Memory B cell (primary cell): ENCODE results near the gene FGF14.
"Not testable (repeated sequence)": the region's sequence is repeated elsewhere in the genome, so short reads cannot be mapped to it uniquely, and the experiment has no call there.

Source experiments
- ATAC-seq: fragments of 150-1000 bp; cut with Tn5 transposase; 2 replicates; pipeline ENCODE4 v1.10.0; 2021; ENCODE audit warnings: low read depth, mild to moderate bottlenecking, moderate library complexity
- DNase-seq, 2 donors: peaks; one replicate each; pipeline ENCODE4 v3.0.0; 2022; ENCODE audit warnings: low spot score in 2 of 2
- H3K27ac Mint-ChIP-seq: one replicate; pipeline ENCODE4 v1.8.0; 2022; ENCODE audit warnings: mild to moderate bottlenecking, moderate library complexity, mixed read lengths
- H3K27me3 Mint-ChIP-seq: one replicate; pipeline ENCODE4 v1.8.0; 2022; ENCODE audit warnings: mixed read lengths
- H3K36me3 Mint-ChIP-seq: one replicate; pipeline ENCODE4 v1.8.0; 2022; ENCODE audit warnings: mild to moderate bottlenecking, mixed read lengths
- H3K4me1 Mint-ChIP-seq: one replicate; pipeline ENCODE4 v1.8.0; 2022; ENCODE audit warnings: mixed read lengths
- H3K4me3 Mint-ChIP-seq: one replicate; pipeline ENCODE4 v1.8.0; 2022; ENCODE audit warnings: mild to moderate bottlenecking, moderate library complexity, mixed read lengths
- H3K9me3 Mint-ChIP-seq: one replicate; pipeline ENCODE4 v1.8.0; 2022; ENCODE audit warnings: mixed read lengths

The FGF14 gene

DNA sequence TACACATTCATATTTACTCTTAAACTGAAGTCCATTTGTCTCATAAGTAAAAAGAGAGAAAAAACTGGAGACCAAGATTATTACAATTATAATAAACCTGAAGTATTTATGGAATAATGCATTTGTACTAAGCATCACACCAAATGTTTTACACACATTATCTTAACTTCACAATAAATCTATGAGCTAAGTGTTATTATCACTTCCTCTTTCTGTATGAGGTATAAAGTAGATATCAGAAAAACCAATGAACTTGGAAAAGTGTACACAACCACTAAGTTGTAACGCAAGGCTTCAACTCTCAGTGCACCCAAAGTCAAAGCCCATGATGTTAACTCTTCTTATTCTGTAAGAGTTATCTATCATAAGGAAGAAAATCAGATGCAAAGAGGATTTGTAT is 274.7 kb downstream of the FGF14 start:
- no peak overlapping the region for H3K27ac Mint-ChIP-seq
- no peaks in the 10 kb centered on the region for H3K36me3 Mint-ChIP-seq
- no peaks in the 10 kb centered on the region for H3K4me1 Mint-ChIP-seq
- ATAC-seq, result no peak
- H3K4me3 Mint-ChIP-seq, result no peak overlapping the region
- H3K9me3 Mint-ChIP-seq, result peaks cover 2% of the 10 kb centered on the region
- H3K27me3 Mint-ChIP-seq, result no peaks in the 10 kb centered on the region
- no peak for DNase-seq

GRCh38 chr13:102122147-102122546 is 279.7 kb downstream of the FGF14 start:
- ATAC-seq, result no peak
- no peak for DNase-seq

DNA sequence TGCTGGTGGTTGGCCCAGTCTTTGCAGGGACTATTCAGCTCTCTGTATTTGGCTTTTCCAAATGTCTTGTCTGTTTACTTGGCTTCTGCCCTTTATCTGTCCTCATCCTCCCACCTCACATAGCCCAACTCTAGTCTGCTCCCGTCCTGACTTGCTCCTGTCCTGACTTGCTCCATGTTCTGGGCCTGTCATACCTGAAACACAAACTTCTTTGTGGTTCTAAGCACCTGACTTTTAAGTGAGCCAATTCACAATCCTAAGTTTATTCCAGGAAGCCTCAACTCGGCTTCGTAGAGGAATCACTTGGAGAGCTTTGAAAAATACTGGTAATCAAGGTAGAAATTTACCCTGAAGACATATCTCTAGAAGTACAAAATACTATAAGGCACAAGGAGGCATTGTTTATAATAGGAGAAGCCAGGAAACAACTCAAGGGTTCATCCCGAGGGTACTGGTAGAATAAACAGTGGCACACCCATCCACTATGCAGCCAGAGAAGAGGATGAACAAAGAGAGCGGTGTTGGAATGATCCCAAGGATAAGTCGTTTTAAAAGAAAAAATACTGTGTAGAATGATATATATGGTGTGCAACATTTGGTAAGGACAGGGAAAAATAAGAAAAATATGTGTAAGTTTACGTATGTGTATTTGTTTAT is 284.5 kb downstream of the FGF14 start:
- DNase-seq, result no peak
- no peak for ATAC-seq
- no peaks in the 10 kb centered on the region for H3K4me1 Mint-ChIP-seq
- H3K36me3 Mint-ChIP-seq, result no peaks in the 10 kb centered on the region
- H3K9me3 Mint-ChIP-seq, result no peaks in the 10 kb centered on the region
- H3K27me3 Mint-ChIP-seq, result peaks cover 2% of the 10 kb centered on the region
- H3K4me3 Mint-ChIP-seq, result no peak overlapping the region
- no peak overlapping the region for H3K27ac Mint-ChIP-seq

More at GRCh38 chr13:102122147-102122546, 279.7 kb downstream of the FGF14 start:
- no peaks in the 10 kb centered on the region for H3K4me1 Mint-ChIP-seq
- no peaks in the 10 kb centered on the region for H3K27me3 Mint-ChIP-seq
- no peak overlapping the region for H3K27ac Mint-ChIP-seq
- H3K4me3 Mint-ChIP-seq, result no peak overlapping the region
- no peaks in the 10 kb centered on the region for H3K36me3 Mint-ChIP-seq
- no peaks in the 10 kb centered on the region for H3K9me3 Mint-ChIP-seq

- Mint-ChIP-seq H3K4me3 (no peak overlapping the region), H3K4me1 (peaks cover 2% of the 10 kb centered on the region), H3K27ac (no peak overlapping the region), H3K9me3 (peaks cover 2% of the 10 kb centered on the region), H3K36me3 (no peaks in the 10 kb centered on the region), H3K27me3 (no peaks in the 10 kb centered on the region)
- ATAC-seq (no peak), DNase-seq (no peak)
Measured at GRCh38 chr13:102103469-102103868, 298.4 kb downstream of the FGF14 start.

GRCh38 chr13:102100234-102100633 is 301.6 kb downstream of the FGF14 start:
- Mint-ChIP-seq H3K4me3 (no peak overlapping the region), H3K27me3 (no peaks in the 10 kb centered on the region), H3K27ac (no peak overlapping the region), H3K36me3 (no peaks in the 10 kb centered on the region), H3K4me1 (peaks cover 2% of the 10 kb centered on the region), H3K9me3 (peaks cover 2% of the 10 kb centered on the region)
- ATAC-seq, result no peak
- no peak for DNase-seq

GRCh38 chr13:102097708-102098107 is 304.1 kb downstream of the FGF14 start:
- Mint-ChIP-seq H3K4me3 (no peak overlapping the region), H3K27me3 (no peaks in the 10 kb centered on the region), H3K27ac (no peak overlapping the region), H3K9me3 (peaks cover 1% of the 10 kb centered on the region), H3K4me1 (no peaks in the 10 kb centered on the region), H3K36me3 (no peaks in the 10 kb centered on the region)
- no peak for DNase-seq
- no peak for ATAC-seq

DNA sequence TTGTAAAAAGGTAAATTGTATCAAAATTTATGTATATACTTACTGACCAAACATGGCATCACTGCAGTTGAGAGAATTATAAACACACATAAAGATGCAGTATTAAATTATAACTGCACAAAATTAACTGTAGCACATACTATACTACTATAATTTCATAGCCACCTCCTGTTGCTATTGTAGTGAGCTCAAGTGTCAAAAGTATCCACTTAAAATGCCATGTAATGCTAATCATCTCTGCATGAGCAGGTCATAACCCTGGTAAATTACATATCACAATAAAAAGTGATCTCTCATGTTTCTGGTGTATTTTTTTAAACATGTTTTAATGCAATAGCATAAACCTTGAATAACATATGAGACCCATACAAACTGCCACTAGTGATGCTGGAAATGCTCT is 308.6 kb downstream of the FGF14 start:
- H3K4me1 Mint-ChIP-seq, H3K9me3 Mint-ChIP-seq, ATAC-seq: not testable (repeated sequence)

DNA sequence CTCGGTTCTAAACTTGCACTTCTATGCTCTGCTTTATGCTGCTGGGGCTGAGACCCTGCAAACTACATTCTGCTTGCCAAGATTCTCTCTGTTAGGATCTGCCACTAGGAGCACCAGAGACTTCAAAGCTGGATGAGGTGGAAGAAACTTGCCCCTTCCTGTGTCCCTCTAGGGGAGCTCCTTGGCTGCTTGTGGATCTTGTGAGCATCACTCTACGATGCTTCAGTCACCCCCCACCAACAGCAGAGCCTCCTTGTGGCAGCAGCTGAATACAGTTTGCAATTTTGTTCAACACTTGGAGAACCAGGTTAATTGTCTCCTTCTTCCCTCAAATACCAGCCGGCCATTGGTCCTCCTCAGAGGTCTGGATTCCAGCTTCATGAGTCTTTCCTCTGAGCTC is 310.6 kb downstream of the FGF14 start:
- H3K36me3 Mint-ChIP-seq, result no peaks in the 10 kb centered on the region
- H3K27ac Mint-ChIP-seq, result no peak overlapping the region
- no peaks in the 10 kb centered on the region for H3K27me3 Mint-ChIP-seq
- ATAC-seq, result no peak
- H3K9me3 Mint-ChIP-seq, result peaks cover 1% of the 10 kb centered on the region
- H3K4me3 Mint-ChIP-seq, result no peak overlapping the region
- no peaks in the 10 kb centered on the region for H3K4me1 Mint-ChIP-seq
- DNase-seq, result no peak

More for the DNA sequence above, 308.6 kb downstream of the FGF14 start:
- H3K27ac Mint-ChIP-seq, H3K36me3 Mint-ChIP-seq, DNase-seq, H3K27me3 Mint-ChIP-seq, H3K4me3 Mint-ChIP-seq: not testable (repeated sequence)

DNA sequence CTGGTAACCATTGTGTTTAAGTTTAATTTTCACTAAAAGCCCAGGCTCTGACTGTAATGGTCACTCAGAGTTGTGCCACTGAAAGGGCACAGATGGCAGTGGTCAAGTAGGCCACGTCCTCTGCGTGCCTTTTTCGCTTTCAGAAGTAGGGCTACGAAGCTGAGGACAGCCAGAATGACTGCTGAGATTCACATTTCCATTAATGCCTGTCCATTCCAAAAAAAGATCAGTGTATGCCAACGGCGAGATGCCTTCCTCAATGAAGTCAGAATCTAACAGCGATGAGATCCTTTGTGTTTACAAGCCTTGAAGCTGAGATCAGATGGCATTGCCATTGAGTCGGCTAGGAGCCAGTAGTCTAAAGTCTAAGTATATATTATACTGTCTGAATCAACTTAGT is 311.3 kb downstream of the FGF14 start:
- Mint-ChIP-seq H3K27ac (no peak overlapping the region), H3K9me3 (peaks cover 1% of the 10 kb centered on the region), H3K4me1 (no peaks in the 10 kb centered on the region), H3K27me3 (no peaks in the 10 kb centered on the region), H3K36me3 (no peaks in the 10 kb centered on the region), H3K4me3 (no peak overlapping the region)
- no peak for ATAC-seq
- no peak for DNase-seq

- ATAC-seq, result no peak
- H3K27me3 Mint-ChIP-seq, result no peaks in the 10 kb centered on the region
- H3K36me3 Mint-ChIP-seq, result no peaks in the 10 kb centered on the region
Measured at GRCh38 chr13:102089722-102090121, 312.1 kb downstream of the FGF14 start.

DNA sequence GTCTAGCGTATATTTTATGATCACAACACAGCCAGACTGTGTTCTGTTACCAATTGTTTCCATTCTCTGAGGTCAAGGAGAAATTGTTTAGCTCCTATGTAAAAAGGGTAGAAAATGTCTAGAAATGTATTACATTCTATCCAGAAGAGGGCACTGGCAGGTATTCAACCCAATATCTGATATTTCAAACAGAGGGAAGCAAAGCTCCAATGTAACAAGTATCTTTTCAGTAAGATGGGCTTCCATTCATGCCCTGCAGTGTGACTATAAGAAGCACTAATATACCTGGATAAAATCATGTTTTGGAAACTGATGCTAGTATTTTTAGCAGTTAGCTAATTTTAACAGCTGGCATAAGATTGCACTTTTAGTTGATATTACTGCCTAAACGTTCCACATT is 312.7 kb downstream of the FGF14 start:
- H3K36me3 Mint-ChIP-seq, result no peaks in the 10 kb centered on the region
- H3K4me3 Mint-ChIP-seq, result no peak overlapping the region
- no peak for ATAC-seq
- H3K27ac Mint-ChIP-seq, result no peak overlapping the region
- peaks cover 1% of the 10 kb centered on the region for H3K9me3 Mint-ChIP-seq
- H3K4me1 Mint-ChIP-seq, result no peaks in the 10 kb centered on the region
- no peak for DNase-seq
- no peaks in the 10 kb centered on the region for H3K27me3 Mint-ChIP-seq

More at GRCh38 chr13:102089722-102090121, 312.1 kb downstream of the FGF14 start:
- H3K4me1 Mint-ChIP-seq, result no peaks in the 10 kb centered on the region
- H3K4me3 Mint-ChIP-seq, result no peak overlapping the region
- H3K27ac Mint-ChIP-seq, result no peak overlapping the region
- DNase-seq, result no peak
- H3K9me3 Mint-ChIP-seq, result peaks cover 1% of the 10 kb centered on the region

DNA sequence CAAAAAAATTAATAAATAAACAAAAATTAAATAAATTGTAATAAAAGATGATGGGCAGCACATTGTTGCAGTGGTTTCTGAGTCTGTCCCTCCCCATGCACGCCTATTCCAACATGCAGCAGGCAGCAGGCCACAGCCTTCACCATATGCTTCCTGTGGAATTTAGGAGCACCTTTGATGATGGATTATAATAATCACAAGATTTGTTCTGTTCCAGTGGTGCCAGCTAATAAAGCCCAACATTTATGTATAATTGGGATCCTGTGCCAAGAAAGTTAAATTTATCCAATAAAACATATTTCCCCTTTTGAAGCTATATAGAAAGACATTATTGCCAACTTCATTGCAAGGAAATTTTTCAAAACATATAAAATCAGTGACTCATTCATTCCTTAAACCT is 328.6 kb downstream of the FGF14 start:
- H3K4me3 Mint-ChIP-seq, result no peak overlapping the region
- no peak for DNase-seq
- no peaks in the 10 kb centered on the region for H3K4me1 Mint-ChIP-seq
- no peaks in the 10 kb centered on the region for H3K36me3 Mint-ChIP-seq
- H3K27ac Mint-ChIP-seq, result no peak overlapping the region
- no peaks in the 10 kb centered on the region for H3K27me3 Mint-ChIP-seq
- no peaks in the 10 kb centered on the region for H3K9me3 Mint-ChIP-seq
- ATAC-seq, result no peak

DNA sequence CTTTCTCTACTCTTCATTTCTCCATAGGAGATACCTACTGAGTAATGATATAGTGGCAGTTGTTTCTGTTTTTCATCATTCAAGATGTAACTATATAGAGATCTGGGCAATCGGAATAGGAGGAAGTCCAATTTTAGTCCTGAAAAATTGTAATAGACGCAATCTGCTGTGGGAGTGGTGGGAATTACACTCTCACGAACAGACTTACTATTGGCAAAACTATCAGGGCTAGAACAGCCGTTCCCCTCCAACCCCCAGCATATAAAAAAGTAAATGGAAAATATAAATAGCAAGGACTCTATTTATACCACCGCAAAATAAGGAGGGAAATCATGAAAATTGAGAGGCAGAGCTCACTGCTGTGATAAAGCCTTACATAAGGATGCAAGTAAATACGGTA is 330.1 kb downstream of the FGF14 start:
- no peak overlapping the region for H3K27ac Mint-ChIP-seq
- ATAC-seq, result no peak
- H3K9me3 Mint-ChIP-seq, result no peaks in the 10 kb centered on the region
- no peaks in the 10 kb centered on the region for H3K36me3 Mint-ChIP-seq
- no peaks in the 10 kb centered on the region for H3K4me1 Mint-ChIP-seq
- DNase-seq, result no peak
- H3K4me3 Mint-ChIP-seq, result no peak overlapping the region
- H3K27me3 Mint-ChIP-seq, result no peaks in the 10 kb centered on the region

- H3K4me1 Mint-ChIP-seq, DNase-seq, H3K36me3 Mint-ChIP-seq, H3K9me3 Mint-ChIP-seq, H3K4me3 Mint-ChIP-seq, H3K27ac Mint-ChIP-seq, H3K27me3 Mint-ChIP-seq, ATAC-seq: not testable (repeated sequence)
Measured at GRCh38 chr13:102068323-102068722, 333.5 kb downstream of the FGF14 start.

- Mint-ChIP-seq H3K4me3 (no peak overlapping the region), H3K36me3 (no peaks in the 10 kb centered on the region), H3K4me1 (no peaks in the 10 kb centered on the region), H3K9me3 (peaks cover 19% of the 10 kb centered on the region), H3K27me3 (no peaks in the 10 kb centered on the region), H3K27ac (no peak overlapping the region)
- no peak for ATAC-seq
- no peak for DNase-seq
Measured at GRCh38 chr13:102055090-102055779, 346.6 kb downstream of the FGF14 start.
